ENCODE results near the gene PTGFRN. TPM values are rescaled to one million over a fixed set of nuclear protein-coding genes. Genes with fewer than 3 reads are reported as not detected.

Gene PTGFRN
- total and polyA plus RNA-seq, 2 of the 8 experiments (the other 6 are each of a cell fraction or from before 2014, with no cell fraction given), result 13.0 to 32.6 TPM

DNA sequence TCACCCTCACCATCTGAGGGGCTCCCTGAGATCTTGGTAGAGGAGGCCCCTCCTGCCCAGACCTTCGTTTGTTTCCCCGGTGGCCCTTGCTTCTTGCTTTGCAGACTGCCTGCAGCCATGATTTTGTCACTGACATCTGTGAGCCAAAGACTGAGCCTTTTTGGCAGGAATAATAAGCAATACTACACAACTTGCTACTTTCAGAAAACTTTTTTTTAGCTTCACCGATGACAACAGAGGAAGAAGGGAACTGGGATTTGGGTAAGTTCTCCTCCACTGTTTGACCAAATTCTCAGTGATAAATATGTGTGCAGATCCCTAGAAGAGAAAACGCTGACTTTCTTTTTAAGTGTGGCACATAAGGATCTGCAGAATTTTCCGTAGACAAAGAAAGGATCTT, 80.1 kb downstream of the PTGFRN start:
- Histone ChIP-seq H3K14ac (ENCODE audit: insufficient read length) (no peak overlapping the region), H3K4me3 (ENCODE audit: extremely low read depth in 1 of 4, insufficient read depth in 2 of 4, low read depth in 3 of 4, low read length in 4 of 4) (no peak overlapping the region), H2BK15ac (ENCODE audit: low read length) (no peak overlapping the region), H3K36me3 (ENCODE audit: control insufficient read depth in 2 of 4, insufficient read depth in 4 of 4, low read length in 3 of 4) (peaks cover 0 to 2% (median under 1%) of the 10 kb centered on the region in 4 experiments; a peak in 1 of 8 replicates), H3K79me2 (ENCODE audit: control insufficient read depth in 1 of 2, insufficient read depth in 2 of 2, low read length in 2 of 2) (no peaks in the 10 kb centered on the region), H3K18ac (ENCODE audit: extremely low read depth, low read length) (no peak overlapping the region), H3K9me3 (ENCODE audit: insufficient read depth in 2 of 2, low read depth in 1 of 2, low read length in 1 of 2) (0 out of 4 replicates have a peak, but pooled peaks cover 0 to 3% of the 10 kb centered on the region in 2 experiments), H3K79me1 (ENCODE audit: low read depth, low read length) (no peaks in the 10 kb centered on the region), H2BK12ac (ENCODE audit: low read depth, low read length) (no peak overlapping the region), H2BK5ac (ENCODE audit: low read depth, low read length) (no peak overlapping the region), H3K4me1 (replicated peaks in 1 of 4; ENCODE audit: control insufficient read depth in 3 of 4, insufficient read depth in 4 of 4, low read length in 3 of 4) (peaks cover 0 to 4% (median 0%) of the 10 kb centered on the region in 4 experiments; a peak in 1 of 7 replicates), H3K4me2 (ENCODE audit: insufficient read depth in 1 of 2, low read depth in 2 of 2, low read length in 2 of 2) (no peak overlapping the region), H2AK5ac (ENCODE audit: low read depth, low read length) (no peak overlapping the region), H3K9ac (replicated peaks in 1 of 4; ENCODE audit: extremely low read depth in 1 of 4, low read depth in 3 of 4, low read length in 3 of 4) (no peak overlapping the region), H2AFZ (ENCODE audit: low read length) (no peak overlapping the region), H4K91ac (replicated peaks; ENCODE audit: insufficient read length, low read length) (no peak overlapping the region), H3K27ac (ENCODE audit: low read depth, low read length) (no peak overlapping the region), H3K27me3 (replicated peaks in 1 of 4; ENCODE audit: control insufficient read depth in 3 of 4, extremely low read depth in 1 of 4, insufficient read depth in 3 of 4, low read length in 3 of 4) (no peaks in the 10 kb centered on the region), H2BK20ac (ENCODE audit: low read length) (no peak overlapping the region), H4K20me1 (replicated peaks in 1 of 2; ENCODE audit: control insufficient read depth in 1 of 2, insufficient read depth in 2 of 2, low read length in 2 of 2) (no peaks in the 10 kb centered on the region), H3K23me2 (ENCODE audit: low read depth, low read length) (no peaks in the 10 kb centered on the region), H4K8ac (ENCODE audit: extremely low read depth, insufficient read depth, low read length) (no peak overlapping the region), H2BK120ac (replicated peaks; ENCODE audit: low read depth, low read length) (no peak overlapping the region), H4K5ac (ENCODE audit: insufficient read length, low read depth, low read length) (no peak overlapping the region), H3K4ac (replicated peaks; ENCODE audit: insufficient read length, low read depth, low read length) (no peak overlapping the region), H3K23ac (ENCODE audit: insufficient read length) (no peak overlapping the region), H3K56ac (replicated peaks; ENCODE audit: insufficient read length, low read depth, low read length) (no peak overlapping the region)
- DNase-seq (ENCODE audit: low read depth in 1 of 2, low spot score in 2 of 2), result no peak
- no peak for FAIRE-seq
- WGBS, 2 experiments (ENCODE audit: extremely low coverage in 1 of 2, insufficient coverage in 1 of 2, insufficient read length in 1 of 2, insufficient replicate concordance in 2 of 2, low coverage in 1 of 2, low lambda C conversion rate in 2 of 2, missing lambda C conversion rate in 1 of 2), result 85% methylated on average over 5 of the region's 5 CpGs; no CpG with 5 or more reads in 1 of the 2 experiments
- CTCF ChIA-PET (ENCODE audit: partially characterized antibody), result interaction anchor here (0.7 kb wide), 1 partner anchor 417 kb away, joined by 3 read pairs; no protein-coding TSS in a partner anchor
- TF ChIP-seq CREB1 (IDR thresholded peaks at IDR 0.05) (no peak), SP1 (IDR thresholded peaks at IDR 0.05; ENCODE audit: low read depth, low read length) (no peak), CEBPB (IDR thresholded peaks at IDR 0.05; ENCODE audit: low read depth, low read length) (no peak), JUN (IDR thresholded peaks at IDR 0.05; ENCODE audit: low read depth, low read length) (no peak), RBBP5 (IDR thresholded peaks at IDR 0.05; ENCODE audit: borderline replicate concordance, low read depth, low read length) (no peak), ZNF274 (IDR thresholded peaks at IDR 0.05; ENCODE audit: borderline replicate concordance, extremely low read depth, low read length) (no peak), POLR2AphosphoS5 (IDR thresholded peaks at IDR 0.05; ENCODE audit: low read depth, low read length) (no peak), EGR1 (IDR thresholded peaks at IDR 0.05; ENCODE audit: borderline replicate concordance, low read depth, low read length) (no peak), E2F6 (IDR thresholded peaks at IDR 0.05) (no peak)
- POLR2A ChIA-PET (ENCODE audit: partially characterized antibody), result no interaction called here

Data from H1 (cell line).